Effector memory CD8-positive, alpha-beta T cell (primary cell): ENCODE measurements around the gene TICAM1.

ENCODE experiments used
- ATAC-seq: fragments of 150-1000 bp; cut with Tn5 transposase; replicated peaks from 2 replicates; pipeline ENCODE4 v1.10.0; 2021; ENCODE audit warnings: mild to moderate bottlenecking, moderate library complexity
- DNase-seq, 3 experiments: peaks; one replicate each; pipeline ENCODE4 v3.0.0; 2021
- H3K27ac Mint-ChIP-seq, 2 donors: one replicate each; pipeline ENCODE4 v1.8.0; 2022; ENCODE audit warnings: mild to moderate bottlenecking in 2 of 2, mixed read lengths in 2 of 2, moderate library complexity in 2 of 2
- H3K27me3 Mint-ChIP-seq, 2 donors: one replicate each; pipeline ENCODE4 v1.8.0; 2022; ENCODE audit warnings: mixed read lengths in 2 of 2
- H3K36me3 Mint-ChIP-seq: one replicate; pipeline ENCODE4 v1.8.0; 2022; ENCODE audit warnings: mild to moderate bottlenecking, moderate library complexity, mixed read lengths; ENCODE audit not compliant: insufficient read depth
- H3K4me1 Mint-ChIP-seq, 2 donors: one replicate each; pipeline ENCODE4 v1.8.0; 2022; ENCODE audit warnings: low read depth in 2 of 2, mixed read lengths in 2 of 2
- H3K4me3 Mint-ChIP-seq, 2 donors: one replicate each; pipeline ENCODE4 v1.8.0; 2022; ENCODE audit warnings: mild to moderate bottlenecking in 2 of 2, mixed read lengths in 2 of 2, moderate library complexity in 2 of 2
- H3K9me3 Mint-ChIP-seq, 2 donors: one replicate each; pipeline ENCODE4 v1.8.0; 2022; ENCODE audit warnings: mixed read lengths in 2 of 2
- total RNA-seq, 9 experiments: gene quantifications; one replicate each; lab custom pipeline; 2026; lab: John Stamatoyannopoulos, UW

The TICAM1 gene
- 7.2 to 22.0 (median 12.6) reads per million in 9 experiments for total RNA-seq

DNA sequence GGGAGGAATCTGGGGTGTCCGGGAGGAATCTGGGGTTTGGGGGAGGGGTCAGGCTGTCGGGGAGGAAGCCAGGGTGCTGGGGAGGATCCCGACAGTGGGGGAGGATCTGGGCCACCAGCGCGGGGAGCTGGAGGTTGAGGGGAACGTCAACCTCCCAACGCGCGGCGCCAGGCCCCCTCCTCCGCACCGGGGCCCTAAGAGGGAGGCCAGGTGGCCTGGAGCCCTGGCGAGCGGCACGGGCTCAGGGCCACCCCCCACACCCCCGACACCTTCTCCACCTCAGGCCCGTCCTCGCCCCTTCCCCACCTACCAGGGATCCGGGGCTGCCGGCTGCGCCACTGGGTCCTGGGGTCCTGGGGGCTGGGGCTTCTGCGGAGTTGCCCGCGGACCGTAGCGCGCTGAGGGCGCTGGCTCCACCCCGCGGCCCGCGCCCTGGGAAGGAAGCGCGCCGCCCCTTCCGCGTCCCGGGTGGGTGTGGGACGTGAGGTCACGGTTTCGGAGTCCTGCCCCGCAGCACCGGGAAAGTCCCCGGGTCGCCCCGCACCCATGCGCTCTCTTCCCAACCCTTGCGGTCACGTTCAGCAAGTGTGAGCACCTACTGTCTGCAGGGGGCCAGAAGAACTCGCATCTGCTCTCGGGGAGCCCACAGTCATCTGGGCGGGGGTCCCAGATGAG is at the start of gene TICAM1:
TICAM1 (minus strand) TSS at position 409 of the 675 bp plus-strand sequence. CDS start 13,335 bp downstream, outside the sequence.
- Mint-ChIP-seq H3K4me3 (peak within 1 kb of the TSS; percentile 86 to 90), H3K27ac (peak within 1 kb of the TSS; percentile 93 to 94), H3K4me1 (peaks cover 21 to 27% of the 10 kb centered on the region in 2 donors), H3K27me3 (no peaks in the 10 kb centered on the region), H3K36me3 (peaks cover 11% of the 10 kb centered on the region), H3K9me3 (no peaks in the 10 kb centered on the region)
- peak; percentile 69 to 71 (median 70) for DNase-seq
- peak; percentile 95 for ATAC-seq

DNA sequence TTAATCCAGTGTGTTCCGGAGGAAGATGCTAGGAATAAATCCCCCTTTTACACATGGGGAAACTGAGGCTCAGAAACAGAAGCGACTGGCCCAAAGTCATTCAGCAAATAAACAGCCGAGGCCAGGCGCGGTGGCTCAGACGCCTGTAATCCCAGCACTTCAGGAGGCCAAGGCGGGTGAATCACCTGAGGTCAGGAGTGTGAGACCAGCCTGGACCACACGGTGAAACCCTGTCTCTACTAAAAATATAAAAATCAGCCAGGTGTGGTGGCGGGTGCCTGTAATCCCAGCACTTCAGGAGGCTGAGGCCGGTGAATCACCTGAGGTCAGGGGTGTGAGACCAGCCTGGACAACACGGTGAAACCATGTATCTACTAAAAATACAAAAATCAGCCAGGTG is 47.5 kb upstream of the TICAM1 start:
- H3K9me3 Mint-ChIP-seq, result no peaks in the 10 kb centered on the region
- H3K4me1 Mint-ChIP-seq, result peaks cover 2 to 4% of the 10 kb centered on the region in 2 donors

DNA sequence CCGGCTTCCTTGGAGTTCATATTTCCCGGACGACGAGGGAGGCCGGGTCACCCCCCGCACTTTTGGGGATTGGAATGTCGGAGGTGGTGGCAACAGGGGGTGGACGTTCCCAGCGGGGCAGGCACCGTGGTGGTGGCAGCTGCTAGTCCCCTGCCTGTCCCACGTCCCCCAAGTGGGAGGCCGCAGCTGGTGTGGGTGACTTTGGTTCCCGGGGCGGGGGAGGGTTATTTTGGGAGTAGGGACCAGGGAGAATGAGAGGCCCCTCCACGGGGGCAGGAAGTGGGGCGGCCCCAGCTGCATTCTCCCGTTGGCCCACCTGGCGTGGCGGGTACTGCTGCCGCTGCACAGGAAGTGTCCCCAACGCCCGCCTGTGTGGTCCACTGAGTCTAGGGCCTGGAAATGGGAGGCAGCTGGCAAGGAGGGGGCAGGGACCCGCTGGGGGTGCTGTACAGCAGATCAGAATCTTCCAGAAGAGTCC is 47.0 kb upstream of the TICAM1 start:
- ATAC-seq (no peak), DNase-seq (no peak)
- H3K27me3 Mint-ChIP-seq, result no peaks in the 10 kb centered on the region
- no peak overlapping the region for H3K4me3 Mint-ChIP-seq
- H3K27ac Mint-ChIP-seq, result peak overlapping the region in 1 of 2 donors; percentile 44
- peaks cover 2 to 4% of the 10 kb centered on the region in 2 donors for H3K4me1 Mint-ChIP-seq
- no peaks in the 10 kb centered on the region for H3K9me3 Mint-ChIP-seq
- H3K36me3 Mint-ChIP-seq, result peaks cover 3% of the 10 kb centered on the region

More for the DNA sequence above, 47.5 kb upstream of the TICAM1 start:
- no peak overlapping the region for H3K4me3 Mint-ChIP-seq
- ATAC-seq (no peak), DNase-seq (no peak)
- peaks cover 7% of the 10 kb centered on the region for H3K36me3 Mint-ChIP-seq
- peak overlapping the region in 1 of 2 donors; percentile 44 for H3K27ac Mint-ChIP-seq
- no peaks in the 10 kb centered on the region for H3K27me3 Mint-ChIP-seq

DNA sequence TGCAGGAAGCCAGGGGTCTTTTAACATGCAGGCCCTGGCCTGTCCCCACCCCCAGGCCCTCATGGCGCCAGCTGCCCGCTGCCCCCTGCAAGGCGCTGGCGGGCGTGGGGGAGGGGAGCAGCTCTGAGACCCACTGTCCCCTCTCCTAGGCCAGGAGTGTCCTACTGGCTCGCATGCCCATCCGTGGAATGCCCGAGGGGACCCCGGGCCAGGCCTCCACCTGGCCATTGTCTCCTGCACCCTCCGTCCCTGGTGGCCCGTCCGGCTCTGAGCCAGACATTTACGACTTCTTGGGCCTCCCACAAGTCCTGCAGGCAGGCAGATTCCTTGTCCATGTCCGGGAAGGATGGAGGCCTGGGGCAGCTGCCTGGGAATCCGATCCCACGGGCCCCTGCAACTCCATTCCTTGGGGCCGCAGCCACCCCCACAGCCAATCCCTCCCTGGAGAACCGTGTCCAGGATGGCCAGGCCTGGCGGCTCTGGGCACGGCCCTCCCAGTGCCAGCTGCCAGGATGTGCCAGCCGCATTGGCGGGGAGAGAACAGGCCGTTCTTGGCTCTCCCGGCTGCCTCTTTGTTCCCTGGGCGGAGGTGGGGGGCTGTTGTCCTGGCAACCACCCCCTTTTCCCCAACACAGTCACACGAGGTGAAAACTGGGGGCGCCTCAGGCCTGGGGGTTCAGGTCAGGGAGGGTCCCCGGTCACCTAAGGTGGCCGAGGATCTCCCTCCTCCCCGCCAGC is 46.4 kb upstream of the TICAM1 start:
- Mint-ChIP-seq H3K27ac (peak overlapping the region in 1 of 2 donors; percentile 44), H3K36me3 (peaks cover 3% of the 10 kb centered on the region), H3K4me3 (no peak overlapping the region), H3K4me1 (peaks cover 2 to 4% of the 10 kb centered on the region in 2 donors), H3K27me3 (no peaks in the 10 kb centered on the region), H3K9me3 (no peaks in the 10 kb centered on the region)
- ATAC-seq (no peak), DNase-seq (no peak)

DNA sequence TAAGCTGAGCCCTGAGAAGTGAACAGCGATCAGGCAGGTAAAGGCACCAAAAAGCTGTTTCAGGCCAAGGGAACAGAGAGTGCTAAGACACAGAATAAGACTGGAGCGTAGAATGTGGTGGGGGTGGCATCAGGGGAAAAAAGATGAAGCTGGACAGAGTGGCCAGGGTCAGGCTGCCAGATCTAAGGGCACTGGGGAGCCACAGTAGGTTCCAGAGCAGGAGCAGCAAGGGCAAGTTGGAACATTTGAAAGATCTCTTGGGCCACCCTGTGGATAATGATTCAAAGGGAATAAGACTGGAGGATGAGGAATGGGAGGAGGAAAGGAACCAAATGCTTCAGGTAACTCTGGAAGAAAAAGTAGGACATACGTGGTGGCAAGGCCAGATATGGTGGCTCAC is 42.4 kb upstream of the TICAM1 start:
- no peak for ATAC-seq
- no peak for DNase-seq
- no peak overlapping the region for H3K27ac Mint-ChIP-seq
- H3K27me3 Mint-ChIP-seq, result no peaks in the 10 kb centered on the region
- H3K36me3 Mint-ChIP-seq, result no peaks in the 10 kb centered on the region
- no peak overlapping the region for H3K4me3 Mint-ChIP-seq
- no peaks in the 10 kb centered on the region for H3K9me3 Mint-ChIP-seq
- peaks cover 7 to 9% of the 10 kb centered on the region in 2 donors for H3K4me1 Mint-ChIP-seq

DNA sequence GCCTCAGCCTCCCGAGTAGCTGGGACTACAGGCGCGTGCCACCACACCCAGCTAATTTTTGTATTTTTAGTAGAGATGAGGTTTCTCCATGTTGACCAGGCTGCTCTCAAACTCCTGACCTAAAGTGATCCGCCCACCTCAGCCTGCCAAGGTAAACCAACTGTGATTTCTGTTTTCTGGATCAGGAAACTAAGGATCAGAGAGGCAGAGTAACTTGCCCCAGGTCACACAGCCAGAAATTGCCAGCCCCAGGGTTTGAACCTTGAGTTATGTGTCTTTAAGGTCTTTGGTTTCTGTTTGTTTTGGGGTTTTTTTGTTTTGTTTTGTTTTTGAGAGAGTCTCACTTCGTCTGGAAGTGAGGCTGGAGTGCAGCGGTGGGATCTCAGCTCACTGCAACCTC is 40.2 kb upstream of the TICAM1 start:
- Mint-ChIP-seq H3K27ac (no peak overlapping the region), H3K27me3 (no peaks in the 10 kb centered on the region), H3K36me3 (peaks cover 7% of the 10 kb centered on the region), H3K4me1 (peaks cover 7 to 16% of the 10 kb centered on the region in 2 donors), H3K9me3 (no peaks in the 10 kb centered on the region), H3K4me3 (no peak overlapping the region)
- ATAC-seq (no peak), DNase-seq (no peak)

DNA sequence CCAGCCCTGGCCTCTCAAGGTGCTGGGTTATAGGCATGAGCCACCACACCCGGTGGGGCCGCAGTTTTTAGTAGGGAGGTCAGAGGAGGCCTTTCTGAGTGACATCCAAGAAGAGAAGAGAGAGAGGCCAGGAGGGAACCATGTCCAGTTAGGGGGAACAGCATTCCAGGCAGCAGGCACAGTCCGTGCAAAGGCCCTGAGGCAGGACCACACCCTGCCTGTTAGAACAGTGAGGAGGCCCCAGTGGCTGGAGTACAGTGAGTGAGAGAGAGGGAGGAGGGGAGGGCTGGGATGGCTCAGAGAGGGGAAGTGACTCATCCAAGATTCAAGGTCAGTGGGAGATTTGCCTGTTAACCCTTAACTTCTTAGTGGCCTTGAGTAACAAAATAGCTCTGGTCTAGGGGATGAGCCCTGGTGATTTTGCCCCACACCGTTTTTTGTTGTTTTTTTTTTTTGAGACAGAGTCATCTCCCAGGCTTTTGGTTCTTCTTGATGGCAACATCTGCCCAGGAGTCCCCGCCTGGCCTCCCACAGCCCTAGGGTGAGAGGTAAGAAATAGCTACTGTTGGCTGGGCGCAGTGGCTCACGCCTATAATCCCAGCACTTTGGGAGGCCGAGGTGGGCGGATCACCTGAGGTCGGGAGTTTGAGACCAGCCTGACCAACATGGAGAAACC is 38.7 kb upstream of the TICAM1 start:
- no peaks in the 10 kb centered on the region for H3K9me3 Mint-ChIP-seq
- H3K4me1 Mint-ChIP-seq, result peaks cover 10 to 18% of the 10 kb centered on the region in 2 donors
- no peak overlapping the region for H3K4me3 Mint-ChIP-seq
- H3K27me3 Mint-ChIP-seq, result no peaks in the 10 kb centered on the region
- DNase-seq (no peak), ATAC-seq (no peak)
- H3K36me3 Mint-ChIP-seq, result peaks cover 7% of the 10 kb centered on the region
- H3K27ac Mint-ChIP-seq, result no peak overlapping the region

DNA sequence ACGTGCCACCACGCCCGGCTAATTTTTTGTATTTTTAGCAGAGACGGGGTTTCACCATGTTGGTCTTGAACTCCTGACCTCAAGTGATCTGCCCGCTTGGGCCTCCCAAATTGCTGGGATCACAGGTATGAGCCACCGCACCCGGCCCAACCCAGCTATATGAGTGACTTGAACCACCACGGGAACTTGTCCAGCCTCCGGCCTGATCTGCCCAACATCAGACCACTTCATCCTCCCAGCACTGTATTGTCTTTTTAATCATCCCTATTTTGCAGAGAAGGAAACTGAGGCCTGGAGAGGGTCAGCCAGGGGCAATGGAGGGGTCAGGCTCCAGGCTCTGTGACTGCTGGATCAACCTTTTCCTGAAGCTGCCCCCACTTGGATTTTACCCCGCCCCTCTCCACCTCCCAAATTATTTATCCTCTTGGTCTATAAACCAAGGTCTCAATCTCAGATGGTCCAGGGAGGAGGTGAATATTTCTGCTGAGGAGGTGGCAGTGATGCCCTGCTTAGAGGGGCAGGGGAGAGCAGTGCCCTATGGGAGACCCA is 36.8 kb upstream of the TICAM1 start:
- H3K27me3 Mint-ChIP-seq, result no peaks in the 10 kb centered on the region
- DNase-seq (no peak), ATAC-seq (no peak)
- H3K27ac Mint-ChIP-seq, result peak overlapping the region; percentile 76 to 88
- H3K36me3 Mint-ChIP-seq, result peaks cover 11% of the 10 kb centered on the region
- H3K9me3 Mint-ChIP-seq, result no peaks in the 10 kb centered on the region
- H3K4me1 Mint-ChIP-seq, result peaks cover 10 to 22% of the 10 kb centered on the region in 2 donors
- H3K4me3 Mint-ChIP-seq, result peak overlapping the region; percentile 79 to 84

DNA sequence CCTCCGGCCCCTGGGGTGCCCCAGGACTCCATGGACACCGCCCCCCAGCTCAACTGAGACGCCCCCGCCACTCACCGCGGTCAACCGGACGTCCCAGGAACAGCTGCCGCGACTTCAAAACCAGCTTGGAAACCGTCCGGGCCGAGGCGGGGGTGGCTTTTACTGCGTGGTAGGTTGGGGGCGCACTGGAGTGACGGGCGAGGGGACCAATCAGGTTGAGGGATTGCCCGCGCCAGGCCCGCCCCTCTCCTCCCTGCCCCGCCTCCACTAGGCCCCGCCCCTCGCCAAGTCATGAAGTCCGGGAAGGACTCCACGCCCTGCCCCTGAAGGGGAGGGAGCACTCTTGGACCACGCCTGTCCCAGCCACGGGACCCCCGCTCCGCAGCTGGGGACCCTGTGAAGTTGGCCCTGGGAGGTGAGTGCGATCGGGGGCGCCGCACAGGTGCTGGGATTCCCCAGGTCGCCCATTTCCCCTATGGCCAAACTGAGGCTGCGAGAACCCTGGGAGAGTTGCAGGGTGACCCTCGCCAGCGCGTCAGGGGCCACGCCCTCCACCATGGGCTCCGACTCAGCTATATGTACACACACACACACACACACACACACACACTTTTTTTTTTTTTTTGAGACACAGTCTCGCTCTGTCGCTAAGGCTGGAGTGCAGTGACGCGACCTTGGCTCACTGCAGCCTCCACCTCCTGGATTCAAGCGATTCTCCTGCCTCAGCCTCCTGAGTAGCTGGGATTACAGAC is 36.2 kb upstream of the TICAM1 start, which contains the start of gene PLIN3:
PLIN3 (minus strand) TSS at position 134 of the 752 bp plus-strand sequence. CDS start 6,273 bp downstream, outside the sequence.
- Mint-ChIP-seq H3K27me3 (no peaks in the 10 kb centered on the region), H3K27ac (peak within 1 kb of the TSS; percentile 76 to 88), H3K4me3 (peak within 1 kb of the TSS; percentile 79 to 84), H3K36me3 (peaks cover 13% of the 10 kb centered on the region), H3K9me3 (no peaks in the 10 kb centered on the region), H3K4me1 (peaks cover 8 to 20% of the 10 kb centered on the region in 2 donors)
- ATAC-seq, result peak; percentile 92
- peak; percentile 79 to 80 (median 80) for DNase-seq

DNA sequence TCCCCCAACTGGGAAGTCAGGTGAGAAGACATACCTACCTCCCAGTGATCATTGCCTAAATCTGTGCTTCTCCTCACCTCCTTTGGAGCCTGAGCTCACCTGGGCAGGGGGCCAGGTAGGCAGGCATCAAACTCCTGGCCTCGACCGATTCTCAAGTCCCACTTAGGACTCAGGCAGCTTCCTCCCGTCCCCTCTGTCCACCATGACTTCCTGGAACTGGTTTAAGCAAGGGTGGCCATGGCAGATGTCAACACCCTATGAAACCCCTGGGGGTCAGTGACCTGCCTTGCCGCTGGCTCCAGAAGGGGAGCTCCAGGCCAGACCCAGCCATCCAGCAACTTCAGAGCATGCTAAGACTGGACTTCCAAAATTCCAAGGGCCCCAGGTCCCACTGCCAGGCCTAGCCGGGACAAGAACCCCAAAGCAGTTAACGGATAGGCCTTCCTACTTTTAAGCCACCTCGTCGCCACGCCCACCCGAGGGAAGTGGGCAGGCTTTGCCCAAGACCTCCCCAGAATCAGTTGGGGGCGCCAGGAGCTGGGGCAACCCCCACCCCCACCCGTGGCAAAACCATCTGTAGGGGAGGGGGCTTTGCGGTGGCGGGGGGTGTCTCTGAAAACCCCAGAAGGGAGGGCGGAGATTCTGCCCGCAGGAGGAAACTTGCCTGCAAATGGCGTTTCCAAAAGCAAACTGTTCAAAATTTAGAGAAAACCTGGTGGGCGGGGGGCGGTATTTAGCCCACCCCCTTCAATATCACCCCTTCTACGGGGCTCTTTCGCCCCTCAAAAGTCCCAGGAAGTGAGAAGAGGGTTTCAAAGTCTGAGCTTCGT is 35.3 kb upstream of the TICAM1 start:
- Mint-ChIP-seq H3K27me3 (no peaks in the 10 kb centered on the region), H3K27ac (peak overlapping the region; percentile 76 to 88), H3K4me1 (peaks cover 5 to 17% of the 10 kb centered on the region in 2 donors), H3K4me3 (peak overlapping the region; percentile 79 to 84), H3K9me3 (no peaks in the 10 kb centered on the region), H3K36me3 (peaks cover 16% of the 10 kb centered on the region)
- DNase-seq, result peak; percentile 19 to 28 (median 21)
- ATAC-seq, result peak; percentile 18

DNA sequence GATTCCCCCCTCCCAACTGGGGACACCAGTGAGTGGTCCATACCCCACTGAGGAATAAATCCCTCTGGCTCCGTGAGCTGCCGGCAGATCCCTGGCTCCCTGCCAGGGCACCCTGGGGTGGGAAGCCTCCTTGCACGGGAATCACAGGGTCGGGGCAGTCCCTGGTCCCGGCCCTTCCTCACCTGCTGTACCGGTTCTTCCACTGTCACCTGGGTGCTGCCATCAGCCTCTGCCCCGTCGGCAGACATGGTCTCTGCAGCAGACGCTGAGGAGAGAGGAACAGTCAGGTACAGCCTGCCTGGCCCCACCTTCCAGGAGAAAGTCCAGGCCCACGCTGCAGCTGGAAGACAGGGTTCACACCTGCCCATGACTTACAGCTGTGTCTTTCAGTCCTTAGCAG is 29.6 kb upstream of the TICAM1 start:
- Mint-ChIP-seq H3K9me3 (no peaks in the 10 kb centered on the region), H3K27me3 (no peaks in the 10 kb centered on the region), H3K36me3 (peaks cover 33% of the 10 kb centered on the region), H3K27ac (no peak overlapping the region), H3K4me3 (no peak overlapping the region), H3K4me1 (peaks cover 0 to 5% of the 10 kb centered on the region in 2 donors)
- DNase-seq (no peak), ATAC-seq (no peak)

DNA sequence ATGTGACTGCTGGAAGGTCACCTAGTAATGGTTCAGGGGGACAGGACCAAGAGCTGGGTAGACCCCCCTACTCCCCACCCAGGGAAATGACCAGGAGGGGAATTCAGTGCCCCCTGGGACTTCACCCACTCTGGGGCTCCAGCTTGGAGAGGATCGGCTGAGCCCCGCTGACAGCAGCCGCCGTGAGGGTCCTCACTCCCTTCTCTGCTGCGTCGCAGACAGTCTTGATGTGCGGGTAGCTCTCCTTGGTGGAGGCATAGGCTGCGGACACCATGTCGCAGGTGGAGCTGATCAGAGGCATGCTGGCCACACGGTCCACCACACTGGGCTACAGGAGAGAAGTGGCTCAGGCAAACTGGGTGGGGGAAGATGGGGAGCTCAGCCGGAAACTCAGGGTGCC is 28.2 kb upstream of the TICAM1 start:
- DNase-seq (no peak), ATAC-seq (no peak)
- no peak overlapping the region for H3K4me3 Mint-ChIP-seq
- H3K27me3 Mint-ChIP-seq, result no peaks in the 10 kb centered on the region
- no peak overlapping the region for H3K27ac Mint-ChIP-seq
- H3K36me3 Mint-ChIP-seq, result peaks cover 33% of the 10 kb centered on the region
- H3K4me1 Mint-ChIP-seq, result peaks cover 0 to 5% of the 10 kb centered on the region in 2 donors
- H3K9me3 Mint-ChIP-seq, result no peaks in the 10 kb centered on the region
